GM23248 (cell line): ENCODE results near the gene LIMCH1.

Experiments used
- EZH2 ChIP-seq: fragments of 200-600 bp; sonication (generic); IDR thresholded peaks from 2 replicates; pipeline ENCODE4 v1.6.1; 2018; ENCODE audit warnings: antibody characterized with exemption, mild to moderate bottlenecking; ENCODE audit not compliant: insufficient read depth, poor library complexity, severe bottlenecking
- EZH2phosphoT487 ChIP-seq: fragments of 200-600 bp; sonication (generic); IDR thresholded peaks from 2 replicates; pipeline ENCODE4 v1.6.1; 2018; ENCODE audit warnings: antibody characterized with exemption, moderate library complexity, mild to moderate bottlenecking, low read depth; ENCODE audit not compliant: insufficient read depth

GRCh38 chr4:41719417-41719816 lies 181.5 kb downstream of the LIMCH1 start:
- no peak for TF ChIP-seq EZH2phosphoT487
- TF ChIP-seq EZH2 = no peak
